Right lobe of liver (tissue), 4 donors: ENCODE data around the gene RPGRIP1L.

Experiments used
- POLR2A ChIP-seq: fragments of 450-650 bp; IDR thresholded peaks from one replicate; pipeline ENCODE4 v1.6.1; 2017; ENCODE audit warnings: antibody characterized with exemption, mild to moderate bottlenecking
- TF ChIP-seq, protein P1 (sequence below), 4 donors: fragments of 200-600 bp in 3 of 4; fragments of 450-650 bp in 1 of 4; IDR thresholded peaks; one replicate each; pipeline versions ENCODE4 v1.5.1 to v1.8.0; 2016 to 2022; ENCODE audit warnings: antibody characterized with exemption in 4 of 4, mild to moderate bottlenecking in 2 of 4
- donor health status: DM: no; HTN: no; CAD: no.
- donor health status: DM: no; HTN: no; CAD: no.
- donor health status: DM: no; HTN: yes; CAD: no.

DNA sequence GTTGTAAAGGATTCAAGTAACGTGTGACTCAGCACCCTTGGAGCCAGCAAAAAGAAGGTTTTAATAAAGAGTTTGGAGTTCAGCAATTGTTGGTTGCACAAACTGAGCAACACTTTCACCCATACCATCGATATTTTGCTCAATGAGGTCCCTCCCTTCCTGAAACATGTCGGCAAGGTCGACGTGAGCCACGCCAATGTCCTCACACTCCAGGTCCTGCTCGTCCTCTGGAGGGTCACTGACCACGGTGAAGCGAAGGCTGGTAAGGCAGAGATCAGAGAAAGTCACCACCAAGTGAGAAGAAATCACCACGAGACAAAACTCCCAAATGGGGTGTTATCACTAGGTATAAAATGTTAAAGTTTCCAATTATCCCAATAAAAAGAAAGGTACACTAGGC is 98.3 kb downstream of the RPGRIP1L start:
- no peak for TF ChIP-seq POLR2A
- TF ChIP-seq, protein P1, sequence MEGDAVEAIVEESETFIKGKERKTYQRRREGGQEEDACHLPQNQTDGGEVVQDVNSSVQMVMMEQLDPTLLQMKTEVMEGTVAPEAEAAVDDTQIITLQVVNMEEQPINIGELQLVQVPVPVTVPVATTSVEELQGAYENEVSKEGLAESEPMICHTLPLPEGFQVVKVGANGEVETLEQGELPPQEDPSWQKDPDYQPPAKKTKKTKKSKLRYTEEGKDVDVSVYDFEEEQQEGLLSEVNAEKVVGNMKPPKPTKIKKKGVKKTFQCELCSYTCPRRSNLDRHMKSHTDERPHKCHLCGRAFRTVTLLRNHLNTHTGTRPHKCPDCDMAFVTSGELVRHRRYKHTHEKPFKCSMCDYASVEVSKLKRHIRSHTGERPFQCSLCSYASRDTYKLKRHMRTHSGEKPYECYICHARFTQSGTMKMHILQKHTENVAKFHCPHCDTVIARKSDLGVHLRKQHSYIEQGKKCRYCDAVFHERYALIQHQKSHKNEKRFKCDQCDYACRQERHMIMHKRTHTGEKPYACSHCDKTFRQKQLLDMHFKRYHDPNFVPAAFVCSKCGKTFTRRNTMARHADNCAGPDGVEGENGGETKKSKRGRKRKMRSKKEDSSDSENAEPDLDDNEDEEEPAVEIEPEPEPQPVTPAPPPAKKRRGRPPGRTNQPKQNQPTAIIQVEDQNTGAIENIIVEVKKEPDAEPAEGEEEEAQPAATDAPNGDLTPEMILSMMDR (IDR thresholded peaks at IDR 0.05), result no peak
